ENCODE measurements around the gene SH3GLB1. TPM values are rescaled to one million over a fixed set of nuclear protein-coding genes. Genes with fewer than 3 reads are reported as not detected.

Gene SH3GLB1
- total and polyA plus RNA-seq, 2 of the 4 experiments (the other 2 are of a cell fraction), result 22.2 to 36.5 TPM

GRCh38 chr1:86773341-86774288 lies 69.2 kb downstream of the SH3GLB1 start:
- Histone ChIP-seq H2BK20ac (ENCODE audit: low read depth, low read length) (peak overlapping the region; percentile 86), H3K27me3 (ENCODE audit: control insufficient read depth, insufficient read depth, low read length) (no peaks in the 10 kb centered on the region), H3K14ac (replicated peaks; ENCODE audit: low read depth, low read length) (peak overlapping the region; percentile 39), H3K9me3 (ENCODE audit: control insufficient read depth, insufficient read depth, low read length) (no peaks in the 10 kb centered on the region), H2AFZ (replicated peaks; ENCODE audit: low read length, poor library complexity) (peak overlapping the region; percentile 0), H3K36me3 (ENCODE audit: control insufficient read depth, insufficient read depth, low read length) (no peaks in the 10 kb centered on the region), H2BK5ac (ENCODE audit: low read depth, low read length, poor library complexity, severe bottlenecking) (peak overlapping the region; percentile 92), H3K4me1 (ENCODE audit: control insufficient read depth, insufficient read depth, low read length) (peaks cover 21% of the 10 kb centered on the region), H2BK120ac (ENCODE audit: low read depth, low read length) (peak overlapping the region; percentile 92), H4K91ac (ENCODE audit: insufficient read depth, low read depth, low read length) (peak overlapping the region; percentile 85), H4K20me1 (ENCODE audit: insufficient read depth, low read length) (no peaks in the 10 kb centered on the region), H2AK9ac (replicated peaks; ENCODE audit: low read depth, low read length, poor library complexity) (peak overlapping the region; percentile 81), H2AK5ac (ENCODE audit: low read depth, low read length) (peak overlapping the region; percentile 88), H3K4me3 (ENCODE audit: insufficient read depth, low read depth, low read length) (0 out of 2 replicates have a peak overlapping the region, but pooled peaks have one; percentile 1), H3K27ac (ENCODE audit: insufficient read depth, low read length) (peak overlapping the region; percentile 88), H3K23ac (ENCODE audit: low read depth, low read length) (peak overlapping the region; percentile 60), H3K4me2 (ENCODE audit: low read depth, low read length) (peak overlapping the region; percentile 82), H4K5ac (ENCODE audit: low read depth, low read length) (peak overlapping the region; percentile 66), H3K79me1 (ENCODE audit: low read depth in 1 of 2, low read length in 2 of 2) (no peaks in the 10 kb centered on the region), H3K4ac (ENCODE audit: low read depth, low read length) (peak overlapping the region; percentile 88), H3K9me1 (ENCODE audit: insufficient read depth, low read length) (peaks cover 10% of the 10 kb centered on the region), H3K18ac (ENCODE audit: low read depth, low read length) (peak overlapping the region; percentile 88), H2BK15ac (ENCODE audit: low read depth, low read length) (peak overlapping the region; percentile 95), H4K8ac (ENCODE audit: low read depth in 2 of 2, low read length in 2 of 2) (peak overlapping the region; percentile 47 to 83), H3K56ac (ENCODE audit: extremely low read depth, insufficient read depth, low read length) (peak overlapping the region; percentile 62), H3K9ac (ENCODE audit: low read depth, low read length) (peak overlapping the region; percentile 20; the same call in 1 of the 2 replicates)
- intact Hi-C loops (cut with micrococcal nuclease) (no loop called here), in situ Hi-C loops (cut with MboI; ENCODE audit: low sequenced_read_pairs) (no loop called here), dilution Hi-C loops (cut with HindIII; ENCODE audit: low sequenced_read_pairs, unreplicated experiment) (no loop called here)
- WGBS, 2 experiments (ENCODE audit: extremely low coverage in 2 of 2, insufficient read length in 1 of 2), result 100% methylated on average over 1 of the region's 5 CpGs; no CpG with 5 or more reads in 1 of the 2 experiments
- CTCF ChIA-PET, result interaction anchor here (0.6 kb wide), 1 partner anchor 321 kb away, joined by 5 read pairs; no protein-coding TSS in a partner anchor
- peak; percentile 58 for DNase-seq
- TF ChIP-seq MXI1 (IDR thresholded peaks at IDR 0.05; ENCODE audit: borderline replicate concordance, low read depth, low read length) (no peak), CEBPB (IDR thresholded peaks at IDR 0.05; ENCODE audit: low read depth, low read length) (peak; percentile 39; the same call in 1 of the 2 replicates)
- BruUV-seq (replicated peaks), result no TSS peak
- ATAC-seq (ENCODE audit: low read depth), result peak; percentile 21
- POLR2A ChIA-PET (ENCODE audit: unreplicated experiment), result no interaction called here
